ENCODE data around the gene GNG8.

The GNG8 gene

DNA sequence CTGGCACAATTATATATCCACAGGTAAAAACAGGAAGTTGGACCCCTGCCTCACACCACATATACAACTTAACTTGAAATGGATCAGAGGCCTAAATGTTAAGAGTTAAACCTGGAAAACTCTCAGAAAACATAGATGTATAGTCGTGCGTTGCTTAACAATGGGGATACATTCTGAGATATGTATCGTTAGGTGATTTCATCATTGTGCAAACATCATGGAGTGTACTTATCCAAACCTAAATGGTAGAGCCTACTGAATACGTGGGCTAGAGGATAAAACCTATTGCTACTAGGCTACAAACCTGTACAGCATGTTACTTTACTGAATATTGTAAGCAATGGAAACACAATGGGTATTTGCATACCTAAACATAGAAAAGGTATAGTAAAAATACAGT is 49.7 kb downstream of the GNG8 start:
- H3K9me3 Mint-ChIP-seq = no peaks in the 10 kb centered on the region
- no peak overlapping the region for H3K27ac Mint-ChIP-seq
- H3K4me3 Mint-ChIP-seq = no peak overlapping the region
- H3K27me3 Mint-ChIP-seq (ENCODE audit: low read depth) = peaks cover 21% of the 10 kb centered on the region
- H3K36me3 Mint-ChIP-seq (ENCODE audit: low read depth) = no peaks in the 10 kb centered on the region
- H3K4me1 Mint-ChIP-seq (ENCODE audit: low read depth) = no peaks in the 10 kb centered on the region

DNA sequence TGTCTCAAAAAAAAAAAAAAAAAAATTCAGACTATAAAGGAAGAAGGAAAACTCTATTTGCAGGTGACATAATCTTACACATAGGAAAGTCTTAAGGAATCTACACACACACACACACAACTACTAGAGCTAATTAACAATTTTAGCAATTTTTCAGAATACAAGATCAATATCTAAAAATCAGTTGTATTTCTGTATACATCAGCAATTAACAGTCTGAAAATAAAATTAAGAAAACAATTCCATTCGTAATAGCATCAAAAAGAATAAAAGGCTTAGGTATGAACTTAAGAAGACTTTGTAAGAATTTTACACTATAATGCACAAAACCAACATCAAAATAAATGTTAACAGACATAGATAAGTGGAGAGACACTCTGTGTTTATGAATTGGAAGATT is 50.5 kb downstream of the GNG8 start:
- peaks cover 21% of the 10 kb centered on the region for H3K27me3 Mint-ChIP-seq (ENCODE audit: low read depth)
- no peaks in the 10 kb centered on the region for H3K36me3 Mint-ChIP-seq (ENCODE audit: low read depth)
- no peaks in the 10 kb centered on the region for H3K9me3 Mint-ChIP-seq
- no peak overlapping the region for H3K27ac Mint-ChIP-seq
- H3K4me3 Mint-ChIP-seq = no peak overlapping the region
- H3K4me1 Mint-ChIP-seq (ENCODE audit: low read depth) = no peaks in the 10 kb centered on the region

All from T-helper 1 cell treated with Interleukin-12 subunit alpha and Interleukin-12 subunit beta and Interleukin-4 antibody, amounts not matched to agents 30 μg/mL and 1 μg/mL, for 36 hours (primary cell).